ENCODE results near the gene HDAC1.
A peak's percentile ranks its signal among the peaks of the same experiment; 100 is the strongest.

HDAC1 gene

DNA sequence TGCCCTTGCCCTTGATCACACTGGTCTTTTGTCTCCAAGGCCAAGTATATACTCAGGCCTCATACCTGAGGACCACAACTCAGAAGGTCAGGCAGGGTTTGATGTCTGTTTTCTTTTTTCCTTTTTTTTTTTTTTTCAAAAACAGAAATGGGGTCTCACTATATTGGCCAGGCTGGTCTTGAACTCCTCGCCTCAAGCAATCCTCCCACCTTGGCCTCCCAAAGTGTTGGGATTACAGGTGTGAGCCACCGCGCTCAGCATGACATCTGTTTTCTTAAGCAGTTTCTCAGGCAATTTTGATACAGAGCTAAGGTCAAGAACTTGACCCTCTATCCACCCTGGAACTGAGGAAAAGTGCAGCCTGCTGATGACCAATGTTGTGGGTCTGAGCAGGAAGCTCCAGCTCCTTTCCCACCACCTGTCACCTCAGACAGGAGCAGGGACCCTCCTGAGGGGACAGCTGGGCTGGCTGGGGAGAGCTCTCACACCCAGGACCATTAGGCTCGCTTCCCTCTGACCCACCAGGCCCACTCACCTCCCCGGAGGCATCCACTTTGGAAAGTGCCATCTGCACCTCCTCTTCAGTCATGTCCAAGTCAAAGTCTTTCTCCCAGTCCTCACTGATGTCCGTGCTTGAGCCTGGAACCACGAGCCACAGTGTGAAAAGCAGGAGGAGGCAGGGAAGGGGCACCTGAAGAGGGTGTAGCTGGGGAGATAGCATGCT lies 76.2 kb downstream of the HDAC1 start:
- H3K27me3 Mint-ChIP-seq: no peaks in the 10 kb centered on the region
- no peak overlapping the region for H3K27ac Mint-ChIP-seq
- DNase-seq: no peak
- H3K36me3 Mint-ChIP-seq: peaks cover 31% of the 10 kb centered on the region
- H3K4me3 Mint-ChIP-seq: no peak overlapping the region
- H3K4me1 Mint-ChIP-seq: peaks cover 17% of the 10 kb centered on the region
- CTCF ChIA-PET: no interaction called here
- no peaks in the 10 kb centered on the region for H3K9me3 Mint-ChIP-seq

DNA sequence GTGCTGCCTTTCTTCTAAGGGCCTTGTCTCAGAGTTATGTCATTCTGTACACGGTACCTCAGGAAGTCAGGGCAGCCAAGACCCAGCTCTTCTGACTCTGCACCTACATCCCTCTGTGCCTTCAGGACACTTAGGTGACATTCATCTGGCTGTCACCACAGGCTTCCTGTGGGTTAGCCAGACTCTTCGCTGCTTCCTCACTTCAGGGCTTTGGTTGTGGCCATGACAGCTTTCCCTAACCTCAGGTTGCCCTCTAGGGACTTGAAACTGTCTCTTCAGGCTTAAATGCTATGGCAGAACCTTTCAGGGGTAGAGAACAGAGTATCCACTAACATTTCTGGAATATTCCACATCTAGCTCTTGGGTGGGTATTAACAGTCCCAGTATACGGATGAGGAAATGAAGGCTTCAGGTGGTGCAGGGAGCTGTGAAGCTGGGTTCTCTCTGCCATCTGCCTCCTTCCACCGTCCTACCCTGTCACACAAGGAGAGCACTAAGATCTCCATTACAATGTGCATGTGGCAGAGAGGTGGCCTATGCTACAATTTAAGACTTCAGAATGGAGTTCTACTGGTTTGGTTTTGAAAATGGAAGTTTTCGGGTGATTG lies 80.4 kb downstream of the HDAC1 start:
- H3K27ac Mint-ChIP-seq: peak overlapping the region; percentile 51
- H3K9me3 Mint-ChIP-seq: no peaks in the 10 kb centered on the region
- H3K27me3 Mint-ChIP-seq: no peaks in the 10 kb centered on the region
- H3K4me1 Mint-ChIP-seq: peaks cover 25% of the 10 kb centered on the region
- CTCF ChIA-PET: interaction anchor here (0.8 to 3.0 kb wide), 9 partner anchors 13 to 191 kb away, joined by 3 to 46 read pairs (median 3); partner anchors contain the start of gene MARCKSL1
- no peak overlapping the region for H3K4me3 Mint-ChIP-seq
- H3K36me3 Mint-ChIP-seq: peaks cover 34% of the 10 kb centered on the region
- DNase-seq: peak; percentile 82

DNA sequence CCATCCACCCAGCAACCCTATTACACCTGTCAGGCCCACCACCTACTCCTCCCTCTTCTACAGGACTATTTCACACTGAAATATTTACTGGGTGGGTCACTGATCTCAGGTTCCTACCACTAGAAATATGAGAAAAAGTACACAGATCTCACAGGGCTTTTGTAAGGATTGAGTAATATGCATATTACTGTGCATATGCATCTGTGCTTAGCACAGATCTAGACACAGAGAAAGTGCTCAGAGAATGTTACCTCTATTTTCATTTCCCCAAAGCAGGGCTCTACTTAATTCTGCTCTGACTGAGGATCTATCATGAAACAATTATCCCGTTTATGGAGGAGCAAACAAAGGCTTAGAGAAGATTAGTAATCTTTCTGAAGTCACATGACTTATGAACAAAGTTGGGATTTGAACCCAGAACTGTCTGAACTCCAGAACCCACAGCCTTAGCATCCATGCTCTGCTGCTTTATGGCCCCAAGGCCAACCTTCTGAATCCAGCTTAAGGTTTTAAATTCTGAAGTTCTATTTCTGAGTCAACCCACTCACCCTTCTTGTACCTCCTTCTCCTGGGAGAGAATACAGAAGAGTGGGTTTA lies 82.2 kb downstream of the HDAC1 start:
- Mint-ChIP-seq H3K27me3 (no peaks in the 10 kb centered on the region), H3K9me3 (no peaks in the 10 kb centered on the region), H3K4me1 (peaks cover 25% of the 10 kb centered on the region), H3K27ac (no peak overlapping the region), H3K36me3 (peaks cover 42% of the 10 kb centered on the region), H3K4me3 (no peak overlapping the region)
- no peak for DNase-seq
- CTCF ChIA-PET: interaction anchor here (3.0 kb wide), 1 partner anchor 159 kb away, joined by 46 read pairs; no protein-coding TSS in a partner anchor

DNA sequence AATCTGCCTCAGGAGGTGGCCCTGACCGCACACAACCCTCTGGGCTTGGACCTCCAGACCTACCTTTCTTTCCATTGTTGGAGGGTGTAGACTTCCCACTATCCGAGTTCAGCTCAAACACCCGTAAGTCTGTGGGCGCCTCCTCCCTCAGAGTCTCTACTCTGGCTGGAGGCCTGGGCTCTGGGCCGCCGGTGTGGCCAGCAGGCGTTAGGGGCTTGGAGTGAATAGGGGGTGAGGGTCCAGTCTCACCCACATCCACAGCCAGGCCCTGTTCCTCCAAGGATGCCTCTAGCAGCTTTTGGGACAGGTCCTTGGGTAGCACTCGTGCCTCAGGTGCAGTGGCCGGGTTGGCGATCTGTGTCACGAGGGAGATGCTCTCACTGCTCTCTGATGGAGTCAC lies 84.3 kb downstream of the HDAC1 start:
- H3K4me3 Mint-ChIP-seq: no peak overlapping the region
- H3K4me1 Mint-ChIP-seq: peaks cover 25% of the 10 kb centered on the region
- no peaks in the 10 kb centered on the region for H3K27me3 Mint-ChIP-seq
- CTCF ChIA-PET: interaction anchor here (1.2 to 4.2 kb wide), 2 partner anchors 148 to 160 kb away, joined by 3 to 17 read pairs; no protein-coding TSS in a partner anchor
- H3K27ac Mint-ChIP-seq: no peak overlapping the region
- peaks cover 50% of the 10 kb centered on the region for H3K36me3 Mint-ChIP-seq
- no peak for DNase-seq
- no peaks in the 10 kb centered on the region for H3K9me3 Mint-ChIP-seq

DNA sequence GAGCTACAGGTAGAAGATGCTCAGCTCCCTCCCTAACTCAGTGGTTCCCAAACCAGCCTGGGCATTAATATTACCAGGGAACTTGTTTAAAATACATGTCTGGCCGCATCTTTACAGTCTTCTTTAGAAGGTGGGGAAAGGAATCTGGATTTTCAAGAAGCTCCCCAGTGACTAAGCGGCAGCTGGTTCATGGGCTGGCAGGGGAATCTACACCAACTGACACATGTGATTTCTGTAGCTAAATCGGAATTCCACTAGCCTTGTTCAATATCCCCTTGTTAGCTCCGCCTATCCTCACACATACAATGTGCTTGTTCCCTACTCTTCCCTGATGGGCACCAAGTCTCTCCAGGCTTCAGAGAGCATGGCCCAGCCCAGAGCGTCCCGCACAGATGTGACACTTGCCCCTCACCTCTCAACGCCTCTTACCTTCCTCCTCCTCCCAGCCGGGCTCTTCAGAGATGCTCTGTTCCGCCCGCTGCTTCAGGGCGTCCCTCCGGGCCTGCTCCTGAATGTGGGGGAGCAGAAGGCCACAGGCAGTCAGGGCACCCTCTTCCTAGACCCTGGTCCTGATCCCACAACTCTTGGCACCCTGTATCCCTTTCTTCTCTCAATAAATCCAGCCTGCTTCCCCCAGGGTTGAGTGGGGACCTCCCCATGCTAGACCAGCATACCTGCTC lies 85.8 kb downstream of the HDAC1 start:
- CTCF ChIA-PET: interaction anchor here (1.1 to 4.2 kb wide), 2 partner anchors 23 to 162 kb away, joined by 3 to 17 read pairs; no protein-coding TSS in a partner anchor
- Mint-ChIP-seq H3K27me3 (no peaks in the 10 kb centered on the region), H3K4me1 (peaks cover 12% of the 10 kb centered on the region), H3K4me3 (no peak overlapping the region), H3K9me3 (no peaks in the 10 kb centered on the region), H3K27ac (no peak overlapping the region), H3K36me3 (peaks cover 54% of the 10 kb centered on the region)
- no peak for DNase-seq

DNA sequence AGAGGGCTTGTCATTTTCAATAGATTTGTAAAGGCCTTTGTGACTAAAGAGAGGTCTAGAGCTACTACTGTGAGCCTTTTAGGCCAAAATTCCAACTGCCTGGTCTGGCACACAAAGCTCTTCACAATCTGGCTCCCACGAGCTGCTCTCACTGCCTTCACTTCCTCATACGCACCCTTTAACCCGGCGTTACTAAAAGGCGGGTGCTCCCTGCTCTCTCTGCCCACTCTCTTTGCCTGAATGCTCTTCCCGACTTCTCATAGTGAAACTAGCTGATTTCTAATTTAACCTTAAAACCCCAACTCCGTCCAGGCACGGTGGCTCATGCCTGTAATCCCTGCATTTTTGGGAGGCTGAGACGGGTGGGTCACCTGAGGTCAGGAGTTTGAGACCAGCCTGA lies 88.2 kb downstream of the HDAC1 start:
- Mint-ChIP-seq H3K9me3 (no peaks in the 10 kb centered on the region), H3K27ac (no peak overlapping the region), H3K4me1 (no peaks in the 10 kb centered on the region), H3K4me3 (no peak overlapping the region), H3K27me3 (no peaks in the 10 kb centered on the region), H3K36me3 (peaks cover 49% of the 10 kb centered on the region)
- CTCF ChIA-PET: interaction anchor here (1.0 kb wide), 1 partner anchor 21 kb away, joined by 4 read pairs; no protein-coding TSS in a partner anchor
- no peak for DNase-seq

Data from activated naive CD4-positive, alpha-beta T cell treated with anti-CD3 and anti-CD28 coated beads, Interleukin-2, amount 10 ng/mL, durations not matched to agents 7 days and 5 days (primary cell).